ENCODE measurements around the gene MAD1L1. TPM values are rescaled to one million over a fixed set of nuclear protein-coding genes. Genes with fewer than 3 reads are reported as not detected.

The MAD1L1 gene
- total and polyA plus RNA-seq, 2 of the 8 experiments (the other 6 are each of a cell fraction or from before 2014, with no cell fraction given) = 40.4 to 44.6 TPM

GRCh38 chr7:1977059-1977875 is 255.5 kb downstream of the MAD1L1 start:
- TF ChIP-seq SAP30 (IDR thresholded peaks at IDR 0.05; ENCODE audit: insufficient read depth, insufficient replicate concordance, low read length) (no peak), E2F6 (IDR thresholded peaks at IDR 0.05) (no peak), CHD1 (IDR thresholded peaks at IDR 0.05; ENCODE audit: low read depth, low read length) (no peak), SUZ12 (IDR thresholded peaks at IDR 0.05; ENCODE audit: low read length) (no peak), JUND (IDR thresholded peaks at IDR 0.05; ENCODE audit: low read length) (no peak), CHD2 (IDR thresholded peaks at IDR 0.05; ENCODE audit: low read length) (no peak), CBX5 (IDR thresholded peaks at IDR 0.05; ENCODE audit: low read depth, low read length) (no peak), BCL11A (IDR thresholded peaks at IDR 0.05; ENCODE audit: low read depth in 2 of 2, low read length in 2 of 2) (no peak), TCF12 (IDR thresholded peaks at IDR 0.05; ENCODE audit: low read depth, low read length) (no peak), CEBPB (IDR thresholded peaks at IDR 0.05; ENCODE audit: low read depth, low read length) (no peak), MAX (IDR thresholded peaks at IDR 0.05) (no peak)
- Histone ChIP-seq H4K5ac (ENCODE audit: insufficient read length, low read depth, low read length) (no peak overlapping the region), H3K79me2 (ENCODE audit: control insufficient read depth in 1 of 2, insufficient read depth in 2 of 2, low read length in 2 of 2) (no peaks in the 10 kb centered on the region), H2BK15ac (ENCODE audit: low read length) (no peak overlapping the region), H2AFZ (ENCODE audit: low read length) (no peak overlapping the region), H3K27ac (ENCODE audit: low read depth, low read length) (no peak overlapping the region), H2AK5ac (ENCODE audit: low read depth, low read length) (no peak overlapping the region), H3K23me2 (ENCODE audit: low read depth, low read length) (no peaks in the 10 kb centered on the region), H3K56ac (replicated peaks; ENCODE audit: insufficient read length, low read depth, low read length) (no peak overlapping the region), H3K18ac (ENCODE audit: extremely low read depth, low read length) (no peak overlapping the region), H4K20me1 (replicated peaks in 1 of 2; ENCODE audit: control insufficient read depth in 1 of 2, insufficient read depth in 2 of 2, low read length in 2 of 2) (no peaks in the 10 kb centered on the region), H3K9me3 (ENCODE audit: insufficient read depth in 2 of 2, low read depth in 1 of 2, low read length in 1 of 2) (peaks cover 8 to 25% of the 10 kb centered on the region in 2 experiments), H2BK5ac (ENCODE audit: low read depth, low read length) (no peak overlapping the region), H4K8ac (ENCODE audit: extremely low read depth, insufficient read depth, low read length) (no peak overlapping the region), H3K23ac (ENCODE audit: insufficient read length) (no peak overlapping the region), H3K14ac (ENCODE audit: insufficient read length) (no peak overlapping the region), H4K91ac (replicated peaks; ENCODE audit: insufficient read length, low read length) (no peak overlapping the region), H3K4me3 (ENCODE audit: extremely low read depth in 1 of 4, insufficient read depth in 2 of 4, low read depth in 3 of 4, low read length in 4 of 4) (no peak overlapping the region), H3K4me1 (replicated peaks in 1 of 4; ENCODE audit: control insufficient read depth in 3 of 4, insufficient read depth in 4 of 4, low read length in 3 of 4) (no peaks in the 10 kb centered on the region), H2BK12ac (ENCODE audit: low read depth, low read length) (no peak overlapping the region), H3K79me1 (ENCODE audit: low read depth, low read length) (no peaks in the 10 kb centered on the region), H3K9ac (replicated peaks in 1 of 4; ENCODE audit: extremely low read depth in 1 of 4, low read depth in 3 of 4, low read length in 3 of 4) (no peak overlapping the region), H2BK120ac (replicated peaks; ENCODE audit: low read depth, low read length) (no peak overlapping the region), H3K27me3 (replicated peaks in 1 of 4; ENCODE audit: control insufficient read depth in 3 of 4, extremely low read depth in 1 of 4, insufficient read depth in 3 of 4, low read length in 3 of 4) (no peaks in the 10 kb centered on the region), H3K36me3 (ENCODE audit: control insufficient read depth in 2 of 4, insufficient read depth in 4 of 4, low read length in 3 of 4) (peaks cover 0 to 16% (median 8%) of the 10 kb centered on the region in 4 experiments; a peak in 4 of 8 replicates), H3K4me2 (ENCODE audit: insufficient read depth in 1 of 2, low read depth in 2 of 2, low read length in 2 of 2) (no peak overlapping the region), H2BK20ac (ENCODE audit: low read length) (no peak overlapping the region), H3K4ac (replicated peaks; ENCODE audit: insufficient read length, low read depth, low read length) (no peak overlapping the region)
- CTCF ChIA-PET (ENCODE audit: partially characterized antibody) = interaction anchor here (1.4 kb wide), 2 partner anchors 12 to 93 kb away, joined by 4 read pairs; no protein-coding TSS in a partner anchor
- no peak for FAIRE-seq
- DNase-seq (ENCODE audit: low read depth in 1 of 2, low spot score in 2 of 2) = no peak
- WGBS, 2 experiments (ENCODE audit: extremely low coverage in 1 of 2, insufficient coverage in 1 of 2, insufficient read length in 1 of 2, insufficient replicate concordance in 2 of 2, low coverage in 1 of 2, low lambda C conversion rate in 2 of 2, missing lambda C conversion rate in 1 of 2) = 88% methylated on average over 39 of the region's 44 CpGs; no CpG with 5 or more reads in 1 of the 2 experiments
- POLR2A ChIA-PET (ENCODE audit: partially characterized antibody) = no interaction called here
